HuH-7 (cell line): ENCODE measurements around the gene PPP1R12B.
"Not testable (repeated sequence)": the region's sequence is repeated elsewhere in the genome, so short reads cannot be mapped to it uniquely, and the experiment has no call there.

ENCODE experiments used
- DNase-seq: peaks from one replicate; pipeline ENCODE4 v3.0.0; 2011; ENCODE audit warnings: low spot score

Gene PPP1R12B

DNA sequence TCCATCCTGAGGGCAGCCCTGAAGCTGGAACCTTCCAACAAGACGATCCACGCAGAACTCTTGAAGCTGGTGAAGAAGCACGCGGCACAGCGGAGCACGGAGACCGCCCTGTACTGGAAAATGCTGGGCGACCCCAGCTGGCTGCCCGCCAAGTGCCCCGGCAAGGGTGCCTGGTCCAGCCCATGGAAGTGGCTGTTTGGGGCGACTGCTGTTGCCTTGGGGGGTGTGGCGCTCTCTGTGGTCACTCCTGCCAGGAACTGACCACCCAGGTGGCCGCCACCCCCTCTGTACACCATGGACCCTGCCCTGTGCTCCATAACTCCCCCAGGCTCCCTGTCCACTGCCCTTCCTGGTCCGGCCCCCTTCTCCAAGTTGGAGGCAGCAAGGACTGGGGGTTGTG lies 90.8 kb downstream of the PPP1R12B start:
- no peak for DNase-seq

DNA sequence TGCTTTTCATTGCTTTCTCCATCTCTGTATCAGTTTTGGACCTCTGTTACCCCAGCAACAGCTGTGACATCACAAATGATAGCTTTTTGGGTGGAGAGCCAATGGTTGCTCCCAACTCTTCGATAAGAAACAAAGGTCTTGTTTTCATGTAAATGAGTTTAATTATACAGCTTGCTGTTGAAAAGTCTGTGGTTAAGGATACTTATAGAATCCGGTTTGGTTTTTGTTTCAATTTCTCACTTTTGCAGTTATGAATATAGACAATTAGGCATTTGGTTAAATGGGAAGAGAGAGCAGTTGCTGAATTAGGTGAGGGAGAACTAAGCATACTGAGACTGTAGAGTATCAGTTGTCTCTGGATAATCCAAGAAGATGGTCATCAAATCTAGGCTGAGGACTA lies 99.6 kb downstream of the PPP1R12B start:
- not testable (repeated sequence) for DNase-seq

DNA sequence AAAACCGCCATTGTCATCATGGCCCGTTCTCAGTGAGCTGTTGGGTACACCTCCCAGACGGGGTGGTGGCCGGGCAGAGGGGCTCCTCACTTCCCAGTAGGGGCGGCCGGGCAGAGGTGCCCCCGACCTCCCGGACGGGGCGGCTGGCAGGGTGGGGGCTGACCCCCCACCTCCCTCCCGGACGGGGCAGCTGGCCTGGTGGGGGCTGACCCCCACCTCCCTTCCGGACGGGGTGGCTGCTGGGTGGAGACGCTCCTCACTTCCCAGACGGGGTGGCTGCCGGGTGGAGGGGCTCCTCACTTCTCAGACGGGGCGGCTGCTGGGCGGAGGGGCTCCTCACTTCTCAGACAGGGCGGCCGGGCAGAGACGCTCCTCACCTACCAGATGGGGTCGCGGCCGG lies 103.1 kb downstream of the PPP1R12B start:
- DNase-seq = not testable (repeated sequence)

DNA sequence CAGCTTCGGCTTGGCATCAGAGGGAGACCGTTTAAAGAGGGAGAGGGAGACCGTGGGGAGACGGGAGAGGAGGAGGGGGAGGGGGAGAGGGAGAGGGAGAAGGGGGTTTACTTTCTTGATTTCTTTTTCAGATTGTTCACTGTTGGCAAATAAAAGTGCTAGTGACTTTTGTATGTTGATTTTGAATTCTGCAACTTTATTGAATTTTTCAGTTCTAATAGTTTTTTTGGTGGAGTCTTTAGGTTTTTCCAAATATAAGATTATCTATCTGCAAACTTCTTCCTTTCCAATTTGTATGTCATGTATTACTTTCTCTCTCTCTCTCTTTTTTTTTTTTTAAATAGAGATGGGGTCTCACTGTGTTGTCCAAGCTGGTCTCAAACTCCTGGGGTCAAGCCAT lies 104.0 kb downstream of the PPP1R12B start:
- DNase-seq = no peak

- DNase-seq = not testable (repeated sequence)
Measured at GRCh38 chr1:202456372-202457169, 108.1 kb downstream of the PPP1R12B start.

- DNase-seq = not testable (repeated sequence)
Measured at GRCh38 chr1:202458651-202459050, 110.2 kb downstream of the PPP1R12B start.

- not testable (repeated sequence) for DNase-seq
Measured at GRCh38 chr1:202459470-202460142, 111.1 kb downstream of the PPP1R12B start.

DNA sequence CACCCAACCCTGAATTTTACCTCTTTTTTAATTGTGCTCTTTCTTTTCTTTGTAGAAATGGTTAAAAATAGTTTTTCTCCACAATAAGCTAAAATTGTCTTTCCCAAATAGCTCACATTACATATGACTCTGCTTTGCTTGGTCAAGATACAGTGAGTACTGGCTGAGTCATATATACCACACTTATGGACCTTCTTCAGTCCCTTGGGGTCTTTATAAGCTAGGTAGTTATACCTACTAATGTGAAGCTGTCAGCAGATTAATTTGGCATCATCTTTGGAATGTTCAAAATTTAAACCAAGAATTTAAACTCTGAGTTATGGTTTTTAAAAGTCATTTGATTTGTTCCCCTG lies 111.6 kb downstream of the PPP1R12B start:
- DNase-seq = not testable (repeated sequence)

DNA sequence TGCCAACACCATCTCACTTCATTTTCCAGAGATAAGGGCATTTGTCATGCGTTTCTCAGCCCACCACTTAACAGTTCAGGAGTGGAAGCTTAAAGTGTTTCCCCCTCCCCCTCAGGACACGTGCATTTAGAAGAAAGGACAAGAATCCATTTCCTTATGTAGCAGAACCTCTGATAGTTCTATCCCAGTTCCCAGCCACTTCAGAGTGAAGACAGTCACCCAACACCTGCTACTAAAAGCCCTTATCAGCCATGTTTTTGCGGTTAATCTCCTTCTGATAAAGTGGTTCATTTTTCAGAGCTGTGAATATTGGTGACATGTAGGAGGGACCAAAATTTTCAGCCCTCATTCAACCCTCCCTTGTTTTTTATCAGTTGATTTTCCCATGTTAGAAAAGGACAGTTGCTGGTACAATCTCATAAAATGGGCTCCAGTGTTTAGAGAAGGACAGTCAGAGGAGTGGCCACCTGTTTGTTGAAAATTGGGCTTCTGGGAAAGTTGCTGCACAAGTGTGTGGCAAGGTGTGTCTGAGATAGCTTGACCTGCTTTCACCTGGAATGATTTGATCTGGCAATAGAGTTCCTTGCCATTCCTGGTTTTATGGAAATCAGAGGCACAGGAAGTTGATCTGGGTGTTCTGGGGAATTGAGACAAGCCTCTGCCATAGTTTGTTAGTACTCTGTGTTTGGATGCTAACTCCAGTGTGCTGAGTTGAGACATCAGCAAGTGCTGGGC lies 114.0 kb downstream of the PPP1R12B start:
- DNase-seq = no peak

DNA sequence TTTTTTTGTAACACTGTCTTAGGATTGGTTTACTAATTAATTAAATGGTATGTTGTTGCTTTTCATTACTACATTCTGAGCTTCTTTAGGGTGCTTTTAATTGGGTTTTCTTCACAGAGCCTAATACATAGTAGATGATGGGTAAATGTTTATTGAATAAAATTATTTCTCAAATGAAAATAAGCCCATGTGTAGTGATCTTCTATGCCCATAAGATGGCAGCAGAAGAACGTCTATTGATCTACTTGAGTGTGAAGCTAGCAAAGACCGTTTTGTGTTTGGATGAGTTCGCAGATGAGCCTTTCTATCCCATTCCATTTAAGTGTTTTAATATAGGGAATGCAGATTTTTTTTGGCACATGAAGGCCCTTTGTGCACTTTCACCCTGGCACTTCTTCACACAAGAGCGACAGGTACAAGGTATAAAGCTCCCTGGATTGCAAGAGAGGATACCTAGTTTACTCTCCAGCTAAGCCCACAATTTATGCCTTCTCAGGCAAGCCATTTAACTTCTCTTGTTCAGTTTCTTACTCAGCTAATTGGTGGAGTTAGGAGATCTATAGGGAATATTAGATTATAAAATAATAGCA lies 115.7 kb downstream of the PPP1R12B start:
- not testable (repeated sequence) for DNase-seq

- not testable (repeated sequence) for DNase-seq
Measured at GRCh38 chr1:202465644-202466270, 117.3 kb downstream of the PPP1R12B start.

GRCh38 chr1:202466339-202466738 lies 117.8 kb downstream of the PPP1R12B start:
- not testable (repeated sequence) for DNase-seq

GRCh38 chr1:202467381-202467780 lies 118.9 kb downstream of the PPP1R12B start:
- DNase-seq = not testable (repeated sequence)

GRCh38 chr1:202468695-202469094 lies 120.2 kb downstream of the PPP1R12B start:
- DNase-seq = not testable (repeated sequence)

DNA sequence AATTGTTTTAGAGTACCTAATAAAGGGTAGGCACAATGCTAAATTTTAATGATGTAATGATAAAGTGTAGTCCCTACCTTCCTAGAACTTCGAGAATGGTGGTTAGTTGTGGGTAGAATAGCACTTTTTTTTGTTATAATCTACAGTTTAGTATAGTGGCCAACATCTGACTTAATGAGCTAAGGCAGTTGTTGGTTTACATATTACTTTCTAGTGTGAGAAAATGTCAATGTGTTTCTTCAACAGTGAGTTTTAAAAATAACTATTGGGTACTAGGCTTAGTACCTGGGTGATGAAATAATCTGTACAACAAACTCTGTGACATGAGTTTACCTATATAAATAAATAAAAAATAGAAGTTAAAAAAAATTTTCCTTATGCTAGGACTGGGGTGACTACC lies 120.6 kb downstream of the PPP1R12B start:
- DNase-seq = not testable (repeated sequence)

GRCh38 chr1:202471246-202471645 lies 122.7 kb downstream of the PPP1R12B start:
- DNase-seq = no peak

DNA sequence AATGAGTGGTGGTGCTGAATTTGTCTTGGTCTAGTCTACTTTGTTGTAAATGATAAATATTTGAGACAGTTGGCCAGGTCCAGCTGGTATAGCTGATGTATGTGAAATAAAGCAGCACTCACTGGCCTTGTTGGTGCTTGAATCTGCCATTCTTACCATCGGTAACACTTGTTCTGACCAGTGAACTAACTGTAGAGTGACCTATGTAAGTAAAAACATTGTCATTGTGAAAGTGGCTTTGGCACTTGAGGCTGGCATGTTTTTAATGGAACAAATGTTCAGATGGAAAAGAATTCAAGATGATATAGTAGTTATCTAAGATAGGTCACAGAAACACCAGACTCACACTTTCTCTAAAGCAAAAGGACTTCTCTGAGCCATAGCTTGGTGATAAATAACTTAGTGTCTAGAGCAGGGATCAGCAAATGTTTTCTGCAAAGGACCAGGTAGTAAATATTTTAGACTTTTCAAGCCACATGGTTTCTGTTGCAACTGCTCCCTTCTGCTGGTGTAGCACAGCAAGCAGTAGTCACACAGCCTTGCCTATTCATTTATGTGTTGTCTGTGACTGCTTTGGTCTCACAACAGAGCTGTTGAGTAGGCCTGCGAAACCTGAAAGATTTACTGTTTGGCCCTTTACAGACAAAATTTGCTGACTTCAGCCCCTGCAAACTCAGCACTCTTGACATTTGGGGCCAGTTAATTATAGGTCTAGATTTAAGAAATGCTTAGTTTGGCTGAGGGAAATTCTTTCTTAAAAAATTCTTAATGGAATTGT lies 124.0 kb downstream of the PPP1R12B start:
- DNase-seq = not testable (repeated sequence)

- DNase-seq = not testable (repeated sequence)
Measured at GRCh38 chr1:202473266-202474045, 125.0 kb downstream of the PPP1R12B start.

DNA sequence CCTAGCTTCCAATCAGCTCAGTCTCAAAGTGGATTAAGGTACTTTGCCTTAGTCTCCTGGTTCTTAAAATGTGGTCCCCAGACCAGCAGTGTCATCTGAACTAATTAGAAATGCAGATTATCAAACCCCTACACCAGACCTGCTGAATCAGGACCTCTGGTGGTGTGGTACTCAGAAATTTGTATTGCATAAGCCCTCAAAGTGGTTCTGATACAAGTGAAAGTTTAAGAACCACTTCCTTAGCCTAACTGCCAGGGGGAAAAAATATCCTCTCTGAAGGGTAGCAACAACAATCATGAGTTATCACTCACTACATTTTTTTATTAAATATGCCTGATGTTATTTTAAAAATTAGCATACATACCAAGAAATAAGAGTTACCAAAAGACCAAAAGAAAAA lies 131.2 kb downstream of the PPP1R12B start:
- not testable (repeated sequence) for DNase-seq

DNA sequence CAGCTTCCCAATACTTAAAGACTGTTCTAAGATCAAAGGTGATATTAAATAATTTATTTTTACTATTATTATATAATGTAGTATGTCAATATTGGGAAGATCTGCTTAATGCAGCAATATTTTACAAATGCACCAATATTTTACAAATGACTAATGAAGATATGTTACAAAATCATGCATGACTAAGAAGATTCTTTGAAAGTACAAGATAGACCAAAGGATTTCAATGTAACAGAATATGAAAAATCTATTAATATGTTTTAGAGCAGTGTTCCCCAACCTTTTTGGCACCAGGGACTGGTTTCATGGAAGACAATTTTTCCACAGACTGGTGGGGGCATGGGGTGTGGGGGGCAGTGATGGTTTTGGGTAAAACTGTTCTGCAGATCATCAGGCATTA lies 132.1 kb downstream of the PPP1R12B start:
- not testable (repeated sequence) for DNase-seq
